SKM-1 treated with dmso at 0.1 percent for 144 hours (cell line): Measurements from ENCODE around the gene REX1BD.

Source experiments
- DNase-seq: peaks from one replicate; lab custom pipeline; 2025; ENCODE audit not compliant: unreplicated experiment; lab: John Stamatoyannopoulos, UW

The REX1BD gene

GRCh38 chr19:18612772-18613588 lies 24.4 kb downstream of the REX1BD start, which contains the start of gene TMEM59L:
Gene TMEM59L, plus strand, starts transcription at chr19:18612870. Its CDS starts 89 bp downstream, at chr19:18612959.
- DNase-seq, result no peak

- DNase-seq, result no peak
Measured at GRCh38 chr19:18613589-18614234, 25.1 kb downstream of the REX1BD start.

- DNase-seq, result no peak
Measured at GRCh38 chr19:18616023-18616422, 27.4 kb downstream of the REX1BD start.

GRCh38 chr19:18617562-18617961 lies 29.0 kb downstream of the REX1BD start:
- no peak for DNase-seq

GRCh38 chr19:18618236-18618635 lies 29.6 kb downstream of the REX1BD start:
- no peak for DNase-seq

GRCh38 chr19:18620311-18620710 lies 31.7 kb downstream of the REX1BD start:
- DNase-seq, result no peak

- DNase-seq, result no peak
Measured at GRCh38 chr19:18620902-18621301, 32.3 kb downstream of the REX1BD start.

- no peak for DNase-seq
Measured at GRCh38 chr19:18626906-18627305, 38.3 kb downstream of the REX1BD start.

GRCh38 chr19:18629166-18630088 lies 40.8 kb downstream of the REX1BD start:
- DNase-seq, result no peak

GRCh38 chr19:18633321-18633720 lies 44.7 kb downstream of the REX1BD start:
- DNase-seq, result no peak

GRCh38 chr19:18634612-18635297 lies 46.2 kb downstream of the REX1BD start:
- no peak for DNase-seq

GRCh38 chr19:18635831-18636182 lies 47.2 kb downstream of the REX1BD start:
- DNase-seq, result no peak

- DNase-seq, result peak; percentile 89
Measured at GRCh38 chr19:18636183-18636968, 47.8 kb downstream of the REX1BD start.

GRCh38 chr19:18636969-18637629 lies 48.5 kb downstream of the REX1BD start, which contains the start of gene KLHL26:
Gene KLHL26, plus strand, starts transcription at chr19:18637028. Its CDS starts 27 bp downstream, at chr19:18637055.
- DNase-seq, result no peak

GRCh38 chr19:18637673-18638630 lies 49.4 kb downstream of the REX1BD start:
- no peak for DNase-seq

GRCh38 chr19:18639706-18640243 lies 51.2 kb downstream of the REX1BD start:
- DNase-seq, result no peak
